Umbilical cord (tissue), 2 donors: Measurements from ENCODE around the gene ARSJ. TPM values are rescaled to one million over a fixed set of nuclear protein-coding genes. Genes with fewer than 3 reads are reported as not detected.

Source experiments
- DNase-seq: peaks from one replicate; pipeline ENCODE4 v3.0.0-alpha.2; 2015; ENCODE audit warnings: low spot score
- total RNA-seq: library from RNA; depleted of rRNA; stranded (reverse); fragments of >200 nt; gene quantifications from one replicate; pipeline ENCODE4 v1.2.3, GENCODE V29; 2014; ENCODE audit warnings: low replicate concordance; ENCODE audit not compliant: insufficient read depth

Gene ARSJ
- total RNA-seq, 1 donor from 2014 or later = 45.7 TPM

GRCh38 chr4:113901994-113902787 is 77.3 kb downstream of the ARSJ start:
- no peak for DNase-seq

- DNase-seq = no peak
Measured at GRCh38 chr4:113899271-113900070, 80.0 kb downstream of the ARSJ start.

GRCh38 chr4:113893546-113893945 is 85.9 kb downstream of the ARSJ start:
- no peak for DNase-seq

GRCh38 chr4:113888006-113888405 is 91.4 kb downstream of the ARSJ start:
- no peak for DNase-seq

- no peak for DNase-seq
Measured at GRCh38 chr4:113885291-113885690, 94.2 kb downstream of the ARSJ start.

- DNase-seq = no peak
Measured at GRCh38 chr4:113884655-113885054, 94.8 kb downstream of the ARSJ start.

- no peak for DNase-seq
Measured at GRCh38 chr4:113882668-113883067, 96.8 kb downstream of the ARSJ start.

GRCh38 chr4:113881256-113881655 is 98.2 kb downstream of the ARSJ start:
- no peak for DNase-seq

GRCh38 chr4:113880240-113881028 is 99.0 kb downstream of the ARSJ start:
- no peak for DNase-seq

GRCh38 chr4:113878668-113879067 is 100.8 kb downstream of the ARSJ start:
- no peak for DNase-seq

GRCh38 chr4:113874480-113874879 is 105.0 kb downstream of the ARSJ start:
- no peak for DNase-seq

- DNase-seq = no peak
Measured at GRCh38 chr4:113873508-113873907, 105.9 kb downstream of the ARSJ start.

GRCh38 chr4:113872426-113873260 is 106.8 kb downstream of the ARSJ start:
- DNase-seq = no peak

- DNase-seq = no peak
Measured at GRCh38 chr4:113871080-113871479, 108.4 kb downstream of the ARSJ start.

- no peak for DNase-seq
Measured at GRCh38 chr4:113869743-113870375, 109.6 kb downstream of the ARSJ start.

- no peak for DNase-seq
Measured at GRCh38 chr4:113866611-113867010, 112.8 kb downstream of the ARSJ start.

GRCh38 chr4:113858924-113859323 is 120.5 kb downstream of the ARSJ start:
- DNase-seq = no peak

- no peak for DNase-seq
Measured at GRCh38 chr4:113851816-113852215, 127.6 kb downstream of the ARSJ start.
